ENCODE results near the gene ACAP3. TPM values are rescaled to one million over a fixed set of nuclear protein-coding genes. Genes with fewer than 3 reads are reported as not detected.

Gene ACAP3
- total and polyA plus RNA-seq, 2 of the 4 experiments (the other 2 are of a cell fraction), result 13.3 to 58.2 TPM

DNA sequence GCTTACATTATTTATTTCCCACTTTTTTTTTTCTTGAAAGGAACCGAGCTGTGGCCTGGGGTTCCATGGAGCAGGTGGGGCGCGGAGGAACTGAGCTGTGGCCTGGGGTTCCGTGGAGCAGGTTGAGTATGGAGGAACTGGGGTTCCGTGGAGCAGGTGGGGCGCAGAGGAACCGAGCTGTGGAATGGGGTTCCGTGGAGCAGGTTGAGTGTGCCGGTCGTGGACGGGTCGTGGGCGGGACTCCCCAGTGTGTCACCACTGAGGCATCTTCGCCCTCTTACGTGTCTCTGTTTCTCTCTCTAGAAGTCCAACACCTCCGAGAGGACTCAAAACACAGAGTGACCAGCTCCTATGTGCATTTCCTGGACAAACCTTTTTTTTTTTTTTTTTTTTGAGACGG lies 28.7 kb downstream of the ACAP3 start:
- TF ChIP-seq CEBPB (IDR thresholded peaks at IDR 0.05; ENCODE audit: low read depth, low read length) (no peak), ELK1 (IDR thresholded peaks at IDR 0.05; ENCODE audit: borderline replicate concordance, low read depth, low read length) (no peak), BHLHE40 (IDR thresholded peaks at IDR 0.05; ENCODE audit: low read depth, low read length) (no peak), CHD1 (IDR thresholded peaks at IDR 0.05; ENCODE audit: low read depth, low read length) (no peak), NFE2L2 (IDR thresholded peaks at IDR 0.05; ENCODE audit: low read depth, low read length) (no peak), MAFK (IDR thresholded peaks at IDR 0.05; ENCODE audit: low read depth, low read length) (no peak), SMC3 (IDR thresholded peaks at IDR 0.05; ENCODE audit: low read depth, low read length) (no peak), RAD21 (IDR thresholded peaks at IDR 0.05; ENCODE audit: low read length) (no peak), MAZ (IDR thresholded peaks at IDR 0.05; ENCODE audit: borderline replicate concordance, low read depth, low read length) (no peak), MXI1 (IDR thresholded peaks at IDR 0.05; ENCODE audit: borderline replicate concordance, low read depth, low read length) (no peak), USF2 (IDR thresholded peaks at IDR 0.05; ENCODE audit: low read depth, low read length) (no peak), FOS (IDR thresholded peaks at IDR 0.05; ENCODE audit: low read depth, low read length) (no peak), POLR2A (IDR thresholded peaks at IDR 0.05; ENCODE audit: low read depth, low read length) (no peak), RFX5 (IDR thresholded peaks at IDR 0.05; ENCODE audit: low read depth, low read length) (no peak), RCOR1 (IDR thresholded peaks at IDR 0.05; ENCODE audit: insufficient replicate concordance, low read length) (no peak)
- TF ChIP-seq, protein P1, sequence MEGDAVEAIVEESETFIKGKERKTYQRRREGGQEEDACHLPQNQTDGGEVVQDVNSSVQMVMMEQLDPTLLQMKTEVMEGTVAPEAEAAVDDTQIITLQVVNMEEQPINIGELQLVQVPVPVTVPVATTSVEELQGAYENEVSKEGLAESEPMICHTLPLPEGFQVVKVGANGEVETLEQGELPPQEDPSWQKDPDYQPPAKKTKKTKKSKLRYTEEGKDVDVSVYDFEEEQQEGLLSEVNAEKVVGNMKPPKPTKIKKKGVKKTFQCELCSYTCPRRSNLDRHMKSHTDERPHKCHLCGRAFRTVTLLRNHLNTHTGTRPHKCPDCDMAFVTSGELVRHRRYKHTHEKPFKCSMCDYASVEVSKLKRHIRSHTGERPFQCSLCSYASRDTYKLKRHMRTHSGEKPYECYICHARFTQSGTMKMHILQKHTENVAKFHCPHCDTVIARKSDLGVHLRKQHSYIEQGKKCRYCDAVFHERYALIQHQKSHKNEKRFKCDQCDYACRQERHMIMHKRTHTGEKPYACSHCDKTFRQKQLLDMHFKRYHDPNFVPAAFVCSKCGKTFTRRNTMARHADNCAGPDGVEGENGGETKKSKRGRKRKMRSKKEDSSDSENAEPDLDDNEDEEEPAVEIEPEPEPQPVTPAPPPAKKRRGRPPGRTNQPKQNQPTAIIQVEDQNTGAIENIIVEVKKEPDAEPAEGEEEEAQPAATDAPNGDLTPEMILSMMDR (conservative IDR thresholded peaks at IDR 0.05; ENCODE audit: low read depth, low read length), result no peak
- ChIA-PET POLR2A (ENCODE audit: unreplicated experiment) (interaction anchor here (0.6 kb wide), 2 partner anchors 157 to 251 kb away, joined by 4 to 10 read pairs; no protein-coding TSS in a partner anchor), CTCF (interaction anchor here (0.6 kb wide), 1 partner anchor 40 kb away, joined by 3 read pairs; no protein-coding TSS in a partner anchor)
- dilution Hi-C loops (cut with HindIII; ENCODE audit: low sequenced_read_pairs, unreplicated experiment) (no loop called here), in situ Hi-C loops (cut with MboI; ENCODE audit: low sequenced_read_pairs) (no loop called here), intact Hi-C loops (cut with micrococcal nuclease) (no loop called here)
- Histone ChIP-seq H3K4me1 (ENCODE audit: control insufficient read depth, insufficient read depth, low read length) (peaks cover 22% of the 10 kb centered on the region), H2AK5ac (ENCODE audit: low read depth, low read length) (no peak overlapping the region), H3K27me3 (ENCODE audit: control insufficient read depth, insufficient read depth, low read length) (no peaks in the 10 kb centered on the region), H3K9ac (ENCODE audit: low read depth, low read length) (no peak overlapping the region), H4K5ac (ENCODE audit: low read depth, low read length) (no peak overlapping the region), H4K20me1 (ENCODE audit: insufficient read depth, low read length) (no peaks in the 10 kb centered on the region), H3K4me3 (ENCODE audit: insufficient read depth, low read depth, low read length) (no peak overlapping the region), H3K9me1 (ENCODE audit: insufficient read depth, low read length) (peaks cover 9% of the 10 kb centered on the region; the same call in 1 of the 2 replicates), H2BK5ac (ENCODE audit: low read depth, low read length, poor library complexity, severe bottlenecking) (no peak overlapping the region), H3K4ac (ENCODE audit: low read depth, low read length) (no peak overlapping the region), H2BK20ac (ENCODE audit: low read depth, low read length) (no peak overlapping the region), H2AFZ (replicated peaks; ENCODE audit: low read length, poor library complexity) (no peak overlapping the region), H3K36me3 (ENCODE audit: control insufficient read depth, insufficient read depth, low read length) (no peaks in the 10 kb centered on the region), H2BK120ac (ENCODE audit: low read depth, low read length) (no peak overlapping the region), H4K8ac (ENCODE audit: low read depth in 2 of 2, low read length in 2 of 2) (no peak overlapping the region), H3K14ac (replicated peaks; ENCODE audit: low read depth, low read length) (no peak overlapping the region), H2BK15ac (ENCODE audit: low read depth, low read length) (no peak overlapping the region), H3K18ac (ENCODE audit: low read depth, low read length) (no peak overlapping the region), H3K23ac (ENCODE audit: low read depth, low read length) (no peak overlapping the region), H3K9me3 (ENCODE audit: control insufficient read depth, insufficient read depth, low read length) (no peaks in the 10 kb centered on the region), H3K27ac (ENCODE audit: insufficient read depth, low read length) (no peak overlapping the region), H4K91ac (ENCODE audit: insufficient read depth, low read depth, low read length) (no peak overlapping the region), H3K56ac (ENCODE audit: extremely low read depth, insufficient read depth, low read length) (no peak overlapping the region), H3K79me1 (ENCODE audit: low read depth in 1 of 2, low read length in 2 of 2) (peaks cover 8 to 19% of the 10 kb centered on the region in 2 experiments; a peak in 3 of 4 replicates), H2AK9ac (replicated peaks; ENCODE audit: low read depth, low read length, poor library complexity) (no peak overlapping the region), H3K4me2 (ENCODE audit: low read depth, low read length) (no peak overlapping the region)
- BruUV-seq (replicated peaks), result no TSS peak
- DNase-seq, result no peak
- no CpG with 5 or more reads among the region's 17 CpGs for WGBS, 2 experiments (ENCODE audit: extremely low coverage in 2 of 2, insufficient read length in 1 of 2)
- no peak for ATAC-seq (ENCODE audit: low read depth)
